ENCODE data around the gene RBM33. TPM values are rescaled to one million over a fixed set of nuclear protein-coding genes. Genes with fewer than 3 reads are reported as not detected.

RBM33 gene
- total RNA-seq, 1 experiment from 2014 or later: 73.6 TPM

DNA sequence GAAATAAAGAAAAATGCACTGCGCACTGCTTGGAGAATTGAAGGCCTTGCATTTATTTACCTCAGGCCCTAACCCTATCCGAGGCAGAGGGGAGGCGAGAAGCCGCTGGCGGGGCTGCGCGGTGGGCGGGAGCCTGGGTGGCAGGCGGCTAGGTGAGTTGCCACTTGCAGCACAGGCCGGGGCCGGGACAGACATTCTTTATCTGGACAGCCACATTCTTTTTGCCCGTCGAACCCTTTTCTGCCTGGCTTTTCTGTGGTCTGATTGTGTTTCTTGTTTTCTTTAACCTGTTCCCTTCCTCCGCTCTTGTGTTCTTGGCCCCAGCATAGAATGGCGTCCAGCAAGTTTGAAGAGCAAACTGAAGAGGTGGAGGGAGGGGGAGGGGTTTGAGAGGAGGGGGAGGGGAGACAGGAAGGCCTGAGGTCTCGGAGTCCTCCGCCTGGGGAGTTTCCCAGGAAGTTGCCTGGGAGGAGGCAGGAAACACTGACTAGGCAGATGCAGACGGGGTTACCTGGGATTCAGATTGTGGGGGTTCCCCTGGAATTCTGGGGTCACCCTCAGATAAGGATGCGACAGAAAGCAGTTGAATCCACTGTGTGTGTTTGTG lies 162.7 kb downstream of the RBM33 start:
- Histone ChIP-seq H3K4me3 (ENCODE audit: low read depth, low read length, poor library complexity, severe bottlenecking) (no peak overlapping the region), H3K4me1 (ENCODE audit: insufficient read depth, low read length, poor library complexity, severe bottlenecking) (peaks cover 11% of the 10 kb centered on the region), H3K9me3 (ENCODE audit: low read depth, low read length, poor library complexity, severe bottlenecking) (no peaks in the 10 kb centered on the region), H3K36me3 (ENCODE audit: insufficient read depth, low read length, poor library complexity, severe bottlenecking) (no peaks in the 10 kb centered on the region), H3K27me3 (replicated peaks; ENCODE audit: insufficient read depth, low read depth, low read length, poor library complexity) (peaks cover 89% of the 10 kb centered on the region), H3K27ac (ENCODE audit: low read depth, low read length, poor library complexity, severe bottlenecking) (no peak overlapping the region)
- no peak for DNase-seq (ENCODE audit: low spot score)
- POLR2A ChIA-PET (ENCODE audit: low non-redundant PET): no interaction called here
- no TSS peak for BruUV-seq (replicated peaks)
- CTCF ChIA-PET: no interaction called here
- no peak for TF ChIP-seq EZH2 (IDR thresholded peaks at IDR 0.05; ENCODE audit: borderline replicate concordance, low read depth, low read length, poor library complexity, severe bottlenecking)
- TF ChIP-seq, protein P1, sequence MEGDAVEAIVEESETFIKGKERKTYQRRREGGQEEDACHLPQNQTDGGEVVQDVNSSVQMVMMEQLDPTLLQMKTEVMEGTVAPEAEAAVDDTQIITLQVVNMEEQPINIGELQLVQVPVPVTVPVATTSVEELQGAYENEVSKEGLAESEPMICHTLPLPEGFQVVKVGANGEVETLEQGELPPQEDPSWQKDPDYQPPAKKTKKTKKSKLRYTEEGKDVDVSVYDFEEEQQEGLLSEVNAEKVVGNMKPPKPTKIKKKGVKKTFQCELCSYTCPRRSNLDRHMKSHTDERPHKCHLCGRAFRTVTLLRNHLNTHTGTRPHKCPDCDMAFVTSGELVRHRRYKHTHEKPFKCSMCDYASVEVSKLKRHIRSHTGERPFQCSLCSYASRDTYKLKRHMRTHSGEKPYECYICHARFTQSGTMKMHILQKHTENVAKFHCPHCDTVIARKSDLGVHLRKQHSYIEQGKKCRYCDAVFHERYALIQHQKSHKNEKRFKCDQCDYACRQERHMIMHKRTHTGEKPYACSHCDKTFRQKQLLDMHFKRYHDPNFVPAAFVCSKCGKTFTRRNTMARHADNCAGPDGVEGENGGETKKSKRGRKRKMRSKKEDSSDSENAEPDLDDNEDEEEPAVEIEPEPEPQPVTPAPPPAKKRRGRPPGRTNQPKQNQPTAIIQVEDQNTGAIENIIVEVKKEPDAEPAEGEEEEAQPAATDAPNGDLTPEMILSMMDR (conservative IDR thresholded peaks at IDR 0.05; ENCODE audit: low read depth, low read length): no peak
- intact Hi-C loops (cut with micrococcal nuclease; ENCODE audit: unreplicated experiment): no loop called here

DNA sequence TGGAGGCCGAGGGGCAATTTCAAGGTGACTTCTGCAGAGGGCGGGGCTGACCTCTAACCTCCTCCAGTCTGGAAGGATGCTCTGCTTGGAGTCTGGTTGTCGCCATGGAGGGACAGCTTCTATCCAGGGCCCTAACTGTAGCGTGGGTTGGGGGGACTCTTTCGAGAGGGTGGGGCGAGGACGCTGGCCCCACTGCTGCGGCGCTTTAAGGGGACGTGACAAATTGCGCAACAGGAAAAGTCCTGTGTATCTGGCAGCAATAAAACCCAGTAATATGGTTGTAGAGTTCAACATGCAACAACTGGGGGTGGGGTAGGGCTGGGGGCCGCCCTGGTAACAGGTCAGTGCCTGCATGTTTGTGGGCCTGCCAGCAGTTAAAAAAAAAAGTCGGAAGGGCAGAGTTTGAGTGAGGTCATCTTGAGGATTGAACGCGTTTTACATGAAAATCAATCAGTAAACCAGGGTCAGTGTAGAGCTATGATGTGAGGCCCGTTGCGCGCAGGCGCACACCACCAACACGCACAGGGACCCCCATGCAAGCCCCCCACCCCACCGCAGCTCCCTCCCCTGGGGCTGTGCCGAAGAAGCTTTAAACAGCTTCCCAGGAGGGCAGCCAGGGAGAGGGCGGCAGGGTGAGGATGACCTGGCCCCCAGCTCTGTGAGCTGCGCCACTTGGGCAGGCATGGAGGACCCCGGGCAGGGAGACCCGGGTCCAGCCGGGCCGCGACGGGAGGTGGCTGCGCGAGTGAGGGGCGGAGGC lies 163.5 kb downstream of the RBM33 start:
- DNase-seq (ENCODE audit: low spot score): no peak
- ChIA-PET CTCF (interaction anchor here (0.6 kb wide), 2 partner anchors 28 to 1486 kb away, joined by 9 to 15 read pairs; no protein-coding TSS in a partner anchor), POLR2A (ENCODE audit: low non-redundant PET) (no interaction called here)
- intact Hi-C loops (cut with micrococcal nuclease; ENCODE audit: unreplicated experiment): no loop called here
- TF ChIP-seq EZH2 (IDR thresholded peaks at IDR 0.05; ENCODE audit: borderline replicate concordance, low read depth, low read length, poor library complexity, severe bottlenecking): no peak
- TF ChIP-seq, protein P1 (conservative IDR thresholded peaks at IDR 0.05; ENCODE audit: low read depth, low read length): no peak
- no TSS peak for BruUV-seq (replicated peaks)
- Histone ChIP-seq H3K4me3 (ENCODE audit: low read depth, low read length, poor library complexity, severe bottlenecking) (no peak overlapping the region), H3K27me3 (replicated peaks; ENCODE audit: insufficient read depth, low read depth, low read length, poor library complexity) (peaks cover 89% of the 10 kb centered on the region), H3K36me3 (ENCODE audit: insufficient read depth, low read length, poor library complexity, severe bottlenecking) (no peaks in the 10 kb centered on the region), H3K9me3 (ENCODE audit: low read depth, low read length, poor library complexity, severe bottlenecking) (no peaks in the 10 kb centered on the region), H3K27ac (ENCODE audit: low read depth, low read length, poor library complexity, severe bottlenecking) (no peak overlapping the region), H3K4me1 (ENCODE audit: insufficient read depth, low read length, poor library complexity, severe bottlenecking) (peaks cover 11% of the 10 kb centered on the region)

DNA sequence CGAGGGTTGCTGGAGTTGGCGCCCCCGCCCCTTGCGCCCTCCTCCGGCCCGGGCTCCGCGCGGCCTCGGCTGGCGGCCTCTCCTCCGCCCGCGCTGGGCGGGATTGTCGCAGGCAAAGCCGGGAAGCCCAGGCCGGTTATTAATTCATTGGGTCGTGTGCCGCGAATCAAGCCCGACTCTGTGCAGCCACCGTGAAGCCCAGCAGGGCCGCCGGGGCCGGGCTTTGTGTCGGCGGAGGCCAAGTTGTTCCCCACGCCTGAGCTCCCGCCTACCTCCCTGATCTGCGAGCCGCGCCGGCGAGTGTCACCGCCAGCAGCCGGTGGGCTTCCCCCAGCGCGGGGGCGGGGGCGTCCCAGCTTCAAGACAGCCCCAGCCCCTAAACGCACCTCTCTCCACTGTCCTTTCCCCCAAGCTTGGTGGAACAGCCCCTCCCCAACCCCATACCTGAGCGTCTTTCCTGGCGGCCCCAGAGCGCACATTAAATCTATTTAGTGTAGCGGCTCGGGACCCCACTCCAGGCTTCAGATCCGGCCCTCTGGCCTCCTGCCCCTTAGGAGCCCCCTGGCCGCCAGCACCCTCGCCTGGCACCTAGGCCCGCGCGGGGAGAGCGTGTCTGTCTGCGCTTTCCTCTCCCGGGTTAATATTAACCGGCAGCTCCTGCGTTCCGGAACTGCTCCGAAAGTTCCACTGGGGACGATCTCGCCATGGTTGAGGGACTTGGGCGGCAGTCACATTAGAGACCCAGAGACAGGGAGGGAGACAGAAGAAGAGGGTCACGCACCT lies 164.3 kb downstream of the RBM33 start:
- intact Hi-C loops (cut with micrococcal nuclease; ENCODE audit: unreplicated experiment): no loop called here
- H3K27ac ChIP-seq (ENCODE audit: low read depth, low read length, poor library complexity, severe bottlenecking): no peak overlapping the region
- no peaks in the 10 kb centered on the region for H3K36me3 ChIP-seq (ENCODE audit: insufficient read depth, low read length, poor library complexity, severe bottlenecking)
- TF ChIP-seq, protein P1 (conservative IDR thresholded peaks at IDR 0.05; ENCODE audit: low read depth, low read length): no peak
- peak; percentile 95 for TF ChIP-seq EZH2 (IDR thresholded peaks at IDR 0.05; ENCODE audit: borderline replicate concordance, low read depth, low read length, poor library complexity, severe bottlenecking)
- no peak overlapping the region for H3K4me3 ChIP-seq (ENCODE audit: low read depth, low read length, poor library complexity, severe bottlenecking)
- ChIA-PET CTCF (interaction anchor here (0.6 kb wide), 1 partner anchor 29 kb away, joined by 9 read pairs; no protein-coding TSS in a partner anchor), POLR2A (ENCODE audit: low non-redundant PET) (no interaction called here)
- DNase-seq (ENCODE audit: low spot score): no peak
- no TSS peak for BruUV-seq (replicated peaks)
- no peaks in the 10 kb centered on the region for H3K9me3 ChIP-seq (ENCODE audit: low read depth, low read length, poor library complexity, severe bottlenecking)
- peaks cover 11% of the 10 kb centered on the region for H3K4me1 ChIP-seq (ENCODE audit: insufficient read depth, low read length, poor library complexity, severe bottlenecking)
- H3K27me3 ChIP-seq (replicated peaks; ENCODE audit: insufficient read depth, low read depth, low read length, poor library complexity): peaks cover 89% of the 10 kb centered on the region
